Ovary (tissue), 3 donors: ENCODE measurements around the gene EDC3.

Source experiments
- CTCF ChIP-seq, 3 donors: fragments of 450-650 bp in 2 of 3; fragments of 200-600 bp in 1 of 3; IDR thresholded peaks; one replicate each; pipeline versions ENCODE4 v1.5.1 to v1.8.0; 2016 to 2022; ENCODE audit warnings: antibody characterized with exemption in 3 of 3, mild to moderate bottlenecking in 1 of 3
- POLR2A ChIP-seq: fragments of 450-650 bp; IDR thresholded peaks from one replicate; pipeline ENCODE4 v1.6.1; 2017; ENCODE audit warnings: antibody characterized with exemption, mild to moderate bottlenecking, moderate library complexity
- donor health status: DM: no; HTN: no; CAD: no.

DNA sequence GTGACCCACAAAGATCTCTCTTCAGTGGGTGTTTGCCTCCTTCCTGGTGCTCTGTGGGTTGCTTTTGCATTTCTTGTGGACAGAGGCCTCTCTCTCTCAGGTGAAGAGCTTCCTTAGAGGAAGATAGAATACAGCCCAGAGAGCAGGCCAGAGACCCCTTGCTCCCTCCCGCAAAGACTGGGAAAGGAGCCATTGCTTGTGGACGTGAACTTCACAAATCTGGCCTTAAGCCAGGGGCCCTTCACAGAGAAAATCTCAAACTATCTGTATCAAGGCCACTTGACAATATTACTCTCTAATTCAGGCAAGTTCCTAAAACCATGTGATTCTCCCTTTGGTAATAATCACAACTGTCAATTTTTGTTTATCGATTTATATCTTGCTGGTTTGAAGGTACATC is 110.6 kb downstream of the EDC3 start:
- TF ChIP-seq CTCF (IDR thresholded peaks at IDR 0.05) (no peak), POLR2A (no peak)
